IPS-18a (cell line): Measurements from ENCODE around the gene RNASE2.

Source experiments
- H3K27ac ChIP-seq: one replicate; pipeline ENCODE4 v1.5.1; 2013; ENCODE audit warnings: low read length
- H3K27me3 ChIP-seq: one replicate; pipeline ENCODE4 v1.6.1; 2013; ENCODE audit warnings: mild to moderate bottlenecking, low read length; ENCODE audit not compliant: control insufficient read depth, insufficient read depth
- H3K36me3 ChIP-seq: one replicate; pipeline ENCODE4 v1.6.1; 2013; ENCODE audit warnings: low read depth, low read length; ENCODE audit not compliant: control insufficient read depth
- H3K4me1 ChIP-seq: one replicate; pipeline ENCODE4 v1.6.1; 2013; ENCODE audit warnings: low read depth, low read length; ENCODE audit not compliant: control insufficient read depth
- H3K4me3 ChIP-seq: one replicate; pipeline ENCODE4 v1.5.1; 2013; ENCODE audit warnings: low read length
- H3K9ac ChIP-seq: one replicate; pipeline ENCODE4 v1.6.1; 2013; ENCODE audit warnings: mild to moderate bottlenecking, low read length, moderate library complexity
- H3K9me3 ChIP-seq: one replicate; pipeline ENCODE4 v1.6.1; 2013; ENCODE audit warnings: low read depth, low read length; ENCODE audit not compliant: control insufficient read depth

Gene RNASE2

DNA sequence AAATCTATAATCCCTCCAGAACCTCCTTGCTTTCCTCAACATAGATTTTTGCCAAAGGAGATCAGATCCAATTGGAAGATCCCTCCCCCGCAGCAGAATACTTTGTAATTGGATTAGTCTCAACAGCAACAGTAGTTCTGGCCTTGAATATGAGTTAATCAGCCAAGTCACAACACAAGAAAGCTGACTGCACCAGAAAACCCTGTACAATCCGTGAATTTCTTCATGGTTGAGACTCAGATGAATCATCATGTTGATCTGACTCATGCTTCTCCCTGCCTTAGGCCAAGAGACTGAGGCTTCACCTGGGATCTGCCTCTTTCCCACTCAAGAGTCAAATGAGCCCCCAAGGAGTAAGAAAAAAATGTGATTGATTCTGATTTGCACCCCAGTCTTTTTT, 31.5 kb downstream of the RNASE2 start:
- Histone ChIP-seq H3K9me3 (no peaks in the 10 kb centered on the region), H3K36me3 (peaks cover under 1% of the 10 kb centered on the region), H3K27me3 (no peaks in the 10 kb centered on the region), H3K4me1 (no peaks in the 10 kb centered on the region), H3K9ac (no peak overlapping the region), H3K4me3 (no peak overlapping the region), H3K27ac (no peak overlapping the region)

DNA sequence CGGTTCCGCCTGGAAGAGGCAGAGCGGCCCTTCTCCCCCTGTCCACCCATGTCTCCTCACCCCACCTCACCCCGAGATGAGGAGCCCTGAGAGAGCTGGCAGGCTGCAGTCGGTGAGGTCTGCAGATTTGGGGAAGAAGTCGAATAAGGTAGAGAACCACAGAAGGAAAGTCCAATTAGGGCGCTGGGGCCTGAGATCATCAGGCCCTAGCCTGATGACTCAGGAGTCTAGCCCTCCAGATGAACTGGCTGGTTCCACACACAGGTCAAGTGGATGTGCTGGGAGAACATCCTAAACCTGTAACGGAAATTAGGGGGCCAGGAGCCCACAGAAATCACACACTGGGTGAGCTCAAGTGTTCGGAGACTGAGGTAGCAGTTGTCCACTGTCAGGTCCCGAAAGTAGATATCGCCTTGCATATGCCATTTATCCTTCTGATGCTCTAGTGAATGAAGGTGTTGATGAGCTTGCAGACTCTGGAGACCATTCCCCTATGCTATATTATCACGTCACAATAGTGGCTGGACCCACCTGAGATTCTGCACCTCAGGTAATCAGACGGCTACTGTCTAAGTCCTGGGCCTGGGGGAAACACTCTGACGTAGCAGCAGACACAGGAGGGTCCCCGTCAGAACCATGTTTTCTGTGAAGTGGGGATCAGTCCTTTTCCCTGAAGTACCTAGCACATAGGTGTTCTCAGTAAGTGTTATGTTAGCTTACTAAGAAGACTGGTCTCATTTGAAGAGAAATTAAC, 33.6 kb downstream of the RNASE2 start:
- Histone ChIP-seq H3K9me3 (no peaks in the 10 kb centered on the region), H3K36me3 (peaks cover 17% of the 10 kb centered on the region), H3K27ac (no peak overlapping the region), H3K4me1 (no peaks in the 10 kb centered on the region), H3K9ac (no peak overlapping the region), H3K4me3 (peak overlapping the region; percentile 53), H3K27me3 (no peaks in the 10 kb centered on the region)

DNA sequence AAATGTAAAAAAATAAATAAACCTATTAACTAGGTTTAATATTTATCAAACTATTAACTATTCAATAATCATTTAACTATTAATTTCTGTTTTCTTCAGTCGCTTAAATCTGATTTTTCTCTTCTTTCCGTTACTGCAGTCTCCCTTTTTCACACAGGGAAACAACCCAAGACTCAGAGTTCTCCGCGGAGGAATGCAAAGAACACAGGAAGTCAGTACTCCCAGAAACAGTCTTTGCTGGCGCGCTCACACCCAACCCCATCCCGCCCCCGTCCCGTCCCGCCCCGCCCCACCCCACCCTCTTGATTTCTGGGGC, 34.1 kb downstream of the RNASE2 start:
- peak overlapping the region; percentile 53 for H3K4me3 ChIP-seq
- no peaks in the 10 kb centered on the region for H3K9me3 ChIP-seq
- no peaks in the 10 kb centered on the region for H3K4me1 ChIP-seq
- H3K27ac ChIP-seq, result no peak overlapping the region
- no peaks in the 10 kb centered on the region for H3K27me3 ChIP-seq
- H3K9ac ChIP-seq, result no peak overlapping the region
- peaks cover 22% of the 10 kb centered on the region for H3K36me3 ChIP-seq

DNA sequence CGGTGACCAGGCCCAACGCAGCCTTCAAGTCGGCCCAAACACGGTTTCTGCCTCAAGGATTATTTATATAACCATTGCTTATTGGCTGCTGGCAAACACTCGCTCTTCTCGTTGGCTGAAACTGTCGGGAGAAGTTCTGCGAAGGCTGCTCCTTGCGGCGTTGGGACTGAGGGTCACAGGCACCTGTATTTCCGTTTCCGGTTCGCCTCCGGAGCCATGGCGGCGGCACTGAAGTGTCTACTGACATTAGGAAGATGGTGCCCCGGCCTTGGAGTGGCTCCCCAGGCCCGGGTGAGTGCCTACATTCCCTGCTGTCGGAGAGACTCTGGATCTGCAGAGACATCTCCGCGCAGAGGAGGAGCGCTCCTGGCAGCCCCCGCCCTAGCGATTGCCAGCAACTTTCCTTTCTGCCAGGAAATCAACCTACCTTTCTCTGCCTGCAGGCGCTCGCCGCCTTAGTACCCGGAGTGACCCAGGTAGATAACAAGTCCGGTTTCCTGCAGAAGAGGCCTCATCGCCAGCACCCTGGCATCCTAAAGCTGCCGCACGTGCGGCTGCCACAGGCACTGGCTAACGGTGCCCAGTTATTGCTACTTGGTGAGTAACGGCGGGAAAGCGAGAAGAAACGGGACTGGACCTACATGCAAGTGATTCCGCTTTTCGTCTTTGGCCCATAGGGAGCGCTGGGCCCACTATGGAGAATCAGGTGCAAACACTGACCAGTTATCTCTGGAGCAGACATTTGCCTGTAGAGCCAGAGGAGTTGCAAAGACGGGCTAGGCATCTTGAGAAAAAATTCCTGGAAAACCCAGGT, 34.7 kb downstream of the RNASE2 start, which contains the start of gene METTL17:
TSS of gene METTL17 (plus strand) at position 194 of the 814 bp plus-strand sequence. CDS start at position 217, 23 bp downstream.
- no peaks in the 10 kb centered on the region for H3K9me3 ChIP-seq
- H3K4me1 ChIP-seq, result no peaks in the 10 kb centered on the region
- peak within 1 kb of the TSS; percentile 85 for H3K4me3 ChIP-seq
- no peaks in the 10 kb centered on the region for H3K27me3 ChIP-seq
- peaks cover 28% of the 10 kb centered on the region for H3K36me3 ChIP-seq
- peak within 1 kb of the TSS; percentile 72 for H3K9ac ChIP-seq
- no peak within 1 kb of the TSS for H3K27ac ChIP-seq

DNA sequence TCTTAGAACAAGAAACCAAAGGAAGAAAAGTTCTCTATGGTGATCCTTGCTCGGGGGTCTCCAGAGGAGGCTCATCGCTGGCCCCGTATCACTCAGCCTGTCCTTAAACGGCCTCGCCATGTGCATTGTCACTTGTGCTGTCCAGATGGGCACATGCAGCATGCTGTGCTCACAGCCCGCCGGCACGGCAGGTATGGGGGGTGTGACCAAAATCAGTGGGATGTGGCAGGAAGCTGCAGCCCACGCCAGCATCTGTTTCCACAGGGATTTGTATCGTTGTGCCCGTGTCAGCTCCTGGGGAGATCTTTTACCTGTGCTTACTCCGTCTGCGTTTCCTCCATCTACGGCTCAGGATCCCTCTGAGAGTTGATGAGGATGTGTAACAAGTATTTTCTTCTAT, 41.2 kb downstream of the RNASE2 start:
- Histone ChIP-seq H3K27me3 (no peaks in the 10 kb centered on the region), H3K9me3 (no peaks in the 10 kb centered on the region), H3K4me1 (peaks cover 8% of the 10 kb centered on the region), H3K27ac (no peak overlapping the region), H3K36me3 (peaks cover 46% of the 10 kb centered on the region), H3K9ac (no peak overlapping the region), H3K4me3 (no peak overlapping the region)

DNA sequence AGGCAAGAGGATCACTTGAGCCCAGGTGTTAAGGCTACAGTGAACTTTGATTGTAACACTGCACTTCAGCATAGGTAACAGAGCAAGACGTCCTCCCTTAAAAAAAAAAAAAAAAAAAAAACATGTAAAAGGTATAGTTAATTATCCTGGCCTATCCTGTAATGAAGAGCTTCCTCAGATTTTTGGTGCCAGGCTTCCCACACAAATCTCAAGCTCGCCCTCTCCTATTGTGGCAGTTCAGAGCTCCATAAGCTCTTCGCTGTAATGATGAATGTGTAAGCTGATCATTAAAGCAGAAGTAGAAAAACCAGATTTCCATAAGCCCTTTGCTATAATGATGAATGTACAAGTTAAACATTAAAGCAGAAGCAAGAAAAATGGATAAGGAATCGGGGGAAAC, 41.8 kb downstream of the RNASE2 start:
- peaks cover 43% of the 10 kb centered on the region for H3K36me3 ChIP-seq
- no peaks in the 10 kb centered on the region for H3K9me3 ChIP-seq
- no peak overlapping the region for H3K4me3 ChIP-seq
- H3K4me1 ChIP-seq, result peaks cover 8% of the 10 kb centered on the region
- no peaks in the 10 kb centered on the region for H3K27me3 ChIP-seq
- no peak overlapping the region for H3K27ac ChIP-seq
- no peak overlapping the region for H3K9ac ChIP-seq

DNA sequence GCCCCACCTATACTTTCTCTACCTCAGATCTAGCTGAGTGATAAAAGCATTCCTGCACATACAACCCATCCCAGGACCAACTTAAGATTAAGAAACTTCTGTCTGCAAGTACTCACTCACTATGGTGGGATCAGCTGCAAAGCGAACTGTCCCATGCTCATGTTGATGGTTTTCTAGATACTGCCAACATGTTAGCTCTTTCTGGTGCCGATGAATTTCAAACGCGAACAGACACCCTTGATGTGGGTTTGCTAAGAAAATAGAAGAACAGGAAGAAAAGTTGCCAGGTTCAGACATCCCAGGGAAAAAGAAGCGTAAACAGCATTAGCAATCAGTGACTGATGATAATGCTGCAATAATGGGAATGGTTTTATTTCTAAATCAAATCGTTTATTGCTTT, 42.3 kb downstream of the RNASE2 start:
- H3K9me3 ChIP-seq, result no peaks in the 10 kb centered on the region
- H3K4me1 ChIP-seq, result peaks cover 8% of the 10 kb centered on the region
- H3K27ac ChIP-seq, result no peak overlapping the region
- no peak overlapping the region for H3K4me3 ChIP-seq
- no peak overlapping the region for H3K9ac ChIP-seq
- peaks cover 38% of the 10 kb centered on the region for H3K36me3 ChIP-seq
- no peaks in the 10 kb centered on the region for H3K27me3 ChIP-seq

DNA sequence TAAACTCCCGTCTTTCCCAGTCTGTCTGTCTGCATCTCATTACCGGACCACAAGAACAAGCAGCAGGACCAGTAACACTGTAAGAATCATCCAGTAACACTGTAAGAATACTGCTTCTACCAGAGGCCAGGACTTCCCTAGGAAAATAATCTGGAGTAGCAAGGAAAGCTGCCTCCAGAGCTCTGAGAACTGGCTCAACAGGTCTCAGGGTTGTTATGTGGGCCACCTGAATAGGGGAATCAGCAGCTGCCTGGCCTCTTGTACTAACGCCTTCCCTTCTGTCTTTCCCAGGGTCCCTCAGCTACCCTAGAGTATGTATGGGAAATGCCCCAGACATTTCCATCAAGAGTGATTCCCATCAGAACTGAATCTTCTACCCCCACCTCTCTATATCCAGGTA, 42.9 kb downstream of the RNASE2 start:
- no peaks in the 10 kb centered on the region for H3K9me3 ChIP-seq
- no peak overlapping the region for H3K9ac ChIP-seq
- H3K27ac ChIP-seq, result no peak overlapping the region
- H3K27me3 ChIP-seq, result no peaks in the 10 kb centered on the region
- no peak overlapping the region for H3K4me3 ChIP-seq
- peaks cover 33% of the 10 kb centered on the region for H3K36me3 ChIP-seq
- peaks cover 8% of the 10 kb centered on the region for H3K4me1 ChIP-seq

DNA sequence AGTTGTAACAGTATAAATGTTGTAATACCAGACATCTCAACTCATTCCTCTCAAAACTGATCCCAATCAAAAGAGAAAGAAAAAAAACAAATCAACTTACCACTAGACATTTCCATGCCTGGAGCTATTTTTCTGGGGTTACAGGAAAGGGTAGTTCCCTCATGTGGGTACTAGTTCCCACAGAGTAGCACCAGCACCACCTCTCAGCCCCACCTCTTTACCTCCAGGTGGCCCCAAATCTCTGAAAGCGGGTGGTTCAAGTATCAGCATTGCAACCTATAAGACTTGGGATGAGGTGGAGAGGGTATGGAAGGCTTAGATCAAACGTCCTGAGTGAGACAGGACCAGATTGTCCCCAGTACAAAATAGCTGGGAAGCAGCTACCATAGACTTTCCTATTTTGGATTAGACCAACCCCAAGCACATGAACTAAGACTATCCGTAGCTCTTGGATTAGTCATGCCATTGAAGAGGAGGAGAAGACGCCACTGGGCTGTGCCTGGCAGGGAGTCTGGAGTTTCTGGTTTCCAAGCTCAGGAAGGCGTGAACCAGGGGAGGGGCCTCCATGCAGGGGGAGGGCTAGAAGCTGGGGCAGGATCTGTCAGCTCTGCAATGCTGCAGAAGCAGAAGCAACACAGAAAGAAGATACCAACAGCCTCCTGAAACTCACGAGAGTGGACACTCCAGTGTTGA, 43.5 kb downstream of the RNASE2 start, which contains the start of gene SLC39A2:
TSS of gene SLC39A2 (plus strand) at position 620 of the 693 bp plus-strand sequence. CDS start 154 bp downstream, outside the sequence.
- no peaks in the 10 kb centered on the region for H3K27me3 ChIP-seq
- no peak within 1 kb of the TSS for H3K27ac ChIP-seq
- peak within 1 kb of the TSS; percentile 30 for H3K4me3 ChIP-seq
- no peaks in the 10 kb centered on the region for H3K9me3 ChIP-seq
- peaks cover 8% of the 10 kb centered on the region for H3K4me1 ChIP-seq
- H3K9ac ChIP-seq, result no peak within 1 kb of the TSS
- H3K36me3 ChIP-seq, result peaks cover 30% of the 10 kb centered on the region

DNA sequence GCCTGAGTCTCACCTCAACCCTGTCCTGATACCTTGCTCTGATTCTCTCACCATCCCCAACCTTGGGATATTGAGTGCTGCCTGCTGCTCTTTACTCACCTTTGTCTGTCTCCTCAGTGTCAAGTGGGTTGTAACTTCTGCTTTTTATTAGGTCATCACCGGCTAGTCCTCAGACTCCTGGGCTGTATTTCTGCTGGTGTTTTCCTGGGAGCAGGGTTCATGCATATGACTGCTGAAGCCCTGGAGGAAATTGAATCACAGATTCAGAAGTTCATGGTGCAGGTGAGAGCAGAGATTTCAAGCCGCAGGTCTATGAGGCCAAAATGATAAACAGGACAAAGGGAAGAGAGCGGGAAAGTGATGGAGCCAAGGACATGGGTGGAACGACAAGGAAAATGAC, 44.3 kb downstream of the RNASE2 start:
- Histone ChIP-seq H3K9ac (no peak overlapping the region), H3K36me3 (peaks cover 22% of the 10 kb centered on the region), H3K27ac (no peak overlapping the region), H3K27me3 (no peaks in the 10 kb centered on the region), H3K9me3 (no peaks in the 10 kb centered on the region), H3K4me3 (no peak overlapping the region), H3K4me1 (peaks cover 8% of the 10 kb centered on the region)

DNA sequence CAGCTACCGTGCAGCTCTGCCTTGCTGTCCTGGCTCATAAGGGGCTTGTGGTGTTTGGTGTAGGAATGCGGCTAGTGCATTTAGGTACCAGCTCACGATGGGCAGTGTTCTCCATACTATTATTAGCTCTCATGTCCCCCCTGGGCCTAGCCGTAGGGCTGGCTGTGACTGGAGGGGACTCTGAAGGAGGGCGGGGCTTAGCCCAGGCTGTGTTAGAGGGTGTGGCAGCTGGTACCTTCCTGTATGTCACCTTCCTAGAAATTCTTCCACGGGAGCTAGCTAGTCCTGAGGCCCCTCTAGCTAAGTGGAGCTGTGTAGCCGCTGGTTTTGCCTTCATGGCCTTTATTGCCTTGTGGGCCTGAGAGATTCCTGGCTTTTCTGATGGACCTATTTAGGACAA, 45.9 kb downstream of the RNASE2 start:
- Histone ChIP-seq H3K27ac (no peak overlapping the region), H3K4me3 (no peak overlapping the region), H3K27me3 (no peaks in the 10 kb centered on the region), H3K9me3 (no peaks in the 10 kb centered on the region), H3K9ac (no peak overlapping the region), H3K36me3 (peaks cover 6% of the 10 kb centered on the region), H3K4me1 (peaks cover 8% of the 10 kb centered on the region)
